OCI-LY3 (cell line): ENCODE measurements around the gene CYYR1.

Experiments used
- EZH2phosphoT487 ChIP-seq: fragments of 200-600 bp; shearing (Covaris generic); IDR thresholded peaks from 2 replicates; pipeline ENCODE4 v1.6.1; 2018; ENCODE audit warnings: antibody characterized with exemption, mixed run types, low read depth
- TF ChIP-seq, protein P1 (sequence below): fragments of 200-600, 300-600 bp; sonication (generic); IDR thresholded peaks from 2 replicates; pipeline ENCODE4 v1.5.1; 2014; ENCODE audit warnings: antibody characterized with exemption, low read length, low read depth

DNA sequence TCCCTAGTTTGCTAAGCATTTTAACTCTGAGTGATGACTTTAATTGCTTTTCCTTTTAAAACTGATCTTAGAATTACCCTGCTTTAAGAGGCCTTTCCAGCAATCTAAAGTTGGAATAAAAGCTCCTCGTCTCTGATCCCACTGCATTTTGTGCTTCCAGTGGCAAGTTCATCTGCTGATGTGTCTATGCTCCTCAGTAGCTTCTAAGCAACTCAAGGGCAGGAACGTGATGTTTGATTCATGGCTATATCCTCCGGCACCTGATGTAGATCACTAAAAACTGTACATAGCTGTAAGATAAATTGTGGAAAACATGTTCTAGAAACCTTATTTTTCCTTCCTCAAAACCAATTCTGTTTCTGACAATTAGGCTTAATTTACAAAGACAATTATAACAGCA lies 12.5 kb downstream of the CYYR1 start:
- TF ChIP-seq, protein P1, sequence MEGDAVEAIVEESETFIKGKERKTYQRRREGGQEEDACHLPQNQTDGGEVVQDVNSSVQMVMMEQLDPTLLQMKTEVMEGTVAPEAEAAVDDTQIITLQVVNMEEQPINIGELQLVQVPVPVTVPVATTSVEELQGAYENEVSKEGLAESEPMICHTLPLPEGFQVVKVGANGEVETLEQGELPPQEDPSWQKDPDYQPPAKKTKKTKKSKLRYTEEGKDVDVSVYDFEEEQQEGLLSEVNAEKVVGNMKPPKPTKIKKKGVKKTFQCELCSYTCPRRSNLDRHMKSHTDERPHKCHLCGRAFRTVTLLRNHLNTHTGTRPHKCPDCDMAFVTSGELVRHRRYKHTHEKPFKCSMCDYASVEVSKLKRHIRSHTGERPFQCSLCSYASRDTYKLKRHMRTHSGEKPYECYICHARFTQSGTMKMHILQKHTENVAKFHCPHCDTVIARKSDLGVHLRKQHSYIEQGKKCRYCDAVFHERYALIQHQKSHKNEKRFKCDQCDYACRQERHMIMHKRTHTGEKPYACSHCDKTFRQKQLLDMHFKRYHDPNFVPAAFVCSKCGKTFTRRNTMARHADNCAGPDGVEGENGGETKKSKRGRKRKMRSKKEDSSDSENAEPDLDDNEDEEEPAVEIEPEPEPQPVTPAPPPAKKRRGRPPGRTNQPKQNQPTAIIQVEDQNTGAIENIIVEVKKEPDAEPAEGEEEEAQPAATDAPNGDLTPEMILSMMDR = no peak
- TF ChIP-seq EZH2phosphoT487 = no peak
